G401.6 (cell line): Measurements from ENCODE around the gene EOLA1.
A peak's percentile ranks its signal among the peaks of the same experiment; 100 is the strongest.
"Not testable (repeated sequence)": the region's sequence is repeated elsewhere in the genome, so short reads cannot be mapped to it uniquely, and the experiment has no call there.

Experiments
- FAIRE-seq: peaks from 2 replicates; lab custom pipeline; 2012; peaks lifted over from hg19 to GRCh38; lab: Jason Lieb, UNC

The EOLA1 gene

DNA sequence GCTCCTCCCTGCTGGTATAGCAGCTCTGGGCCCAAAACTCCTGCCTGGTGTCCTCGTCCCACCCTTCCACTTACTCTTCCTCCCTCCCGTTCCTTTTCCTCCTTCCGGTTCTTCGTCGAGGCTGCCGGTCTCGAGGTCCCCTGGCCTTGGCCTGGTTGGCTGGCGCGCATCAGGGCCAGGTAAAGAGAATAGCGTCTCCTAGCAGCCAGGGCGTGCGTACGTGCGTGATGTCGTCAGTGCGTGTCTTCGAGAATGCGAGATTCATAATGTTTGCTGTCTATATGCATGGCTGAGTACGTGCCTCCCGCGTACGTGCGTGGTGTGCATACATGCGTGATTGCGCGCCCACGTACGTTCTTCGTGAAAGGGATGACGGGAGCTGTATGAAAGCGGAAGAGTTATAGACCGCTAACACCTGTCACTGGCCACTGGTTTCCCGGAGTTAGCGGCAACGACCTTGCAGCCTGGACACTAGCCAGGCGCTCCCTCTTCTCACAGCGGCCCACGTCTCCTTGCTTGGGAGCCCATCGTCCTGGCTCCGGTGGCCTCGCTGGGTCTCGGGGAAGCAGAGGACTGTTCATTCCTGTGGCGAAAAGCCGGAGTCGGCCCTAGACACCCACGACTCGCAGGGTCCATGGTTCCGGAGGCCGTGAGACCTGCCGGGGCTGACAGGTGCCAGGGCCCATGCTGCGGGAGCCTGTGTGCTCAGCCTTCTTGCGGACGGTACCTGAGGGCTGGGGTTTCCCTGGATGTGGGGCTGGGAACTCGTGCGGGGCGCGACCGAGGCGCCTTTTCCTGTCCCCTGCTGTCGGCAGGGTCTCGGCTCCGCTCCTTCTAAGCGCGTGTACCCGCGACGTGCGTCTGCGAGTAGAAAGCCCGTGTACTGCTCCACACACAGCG is at the start of gene EOLA1:
Gene EOLA1 (plus strand): TSS at position 392 of the 900 bp plus-strand sequence. CDS start 4,619 bp downstream, outside the sequence.
- peak; percentile 99 for FAIRE-seq

GRCh38 chrX:149491812-149492211 is 49.0 kb upstream of the EOLA1 start:
- no peak for FAIRE-seq

GRCh38 chrX:149493567-149494562 is 46.9 kb upstream of the EOLA1 start:
- no peak for FAIRE-seq

GRCh38 chrX:149494844-149495565 is 45.8 kb upstream of the EOLA1 start:
- no peak for FAIRE-seq

DNA sequence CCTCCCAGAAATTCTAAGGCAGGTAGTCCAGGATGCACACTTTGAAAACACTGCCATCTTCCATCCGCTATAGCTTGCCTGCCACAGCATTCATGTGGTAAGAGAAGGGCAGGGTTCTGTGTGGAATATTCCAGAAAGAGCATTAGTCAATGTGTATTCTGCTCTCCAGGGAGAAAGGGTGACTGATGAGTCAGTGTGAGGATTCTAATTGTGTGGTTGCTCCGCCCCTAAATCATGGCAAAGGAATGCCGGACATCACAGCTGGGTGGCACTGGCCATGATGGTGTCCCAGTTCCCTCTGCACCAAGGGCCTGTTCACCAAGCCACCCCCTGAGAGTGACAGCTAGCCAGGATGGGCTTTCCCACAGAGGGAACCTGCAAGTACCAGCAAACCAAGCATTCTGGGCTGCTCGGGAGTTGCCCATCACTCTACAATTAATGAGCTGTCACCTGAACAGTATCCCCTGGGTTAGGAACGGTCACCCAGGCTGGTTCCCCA is 45.2 kb upstream of the EOLA1 start:
- FAIRE-seq = no peak

- FAIRE-seq = no peak
Observed at GRCh38 chrX:149497054-149497453, 43.8 kb upstream of the EOLA1 start.

DNA sequence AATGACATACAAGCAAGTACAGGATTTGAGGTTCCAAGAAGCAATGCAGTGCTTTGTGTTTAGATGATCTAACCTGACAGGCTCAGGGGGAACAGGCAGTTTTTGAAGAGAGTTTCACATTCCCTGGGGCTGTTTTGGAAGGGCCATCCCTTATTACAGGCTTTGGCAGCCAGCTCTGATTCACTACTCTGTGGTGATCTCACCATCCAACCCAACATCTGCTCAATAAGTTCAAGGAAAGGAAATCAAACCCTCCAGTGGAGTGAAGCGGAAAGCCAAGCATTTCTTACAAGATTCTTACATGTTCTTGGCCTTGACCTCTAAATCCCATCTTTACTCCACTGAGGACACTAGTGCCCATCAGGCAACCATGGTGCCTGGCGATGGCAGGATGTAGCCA is 43.2 kb upstream of the EOLA1 start:
- no peak for FAIRE-seq

DNA sequence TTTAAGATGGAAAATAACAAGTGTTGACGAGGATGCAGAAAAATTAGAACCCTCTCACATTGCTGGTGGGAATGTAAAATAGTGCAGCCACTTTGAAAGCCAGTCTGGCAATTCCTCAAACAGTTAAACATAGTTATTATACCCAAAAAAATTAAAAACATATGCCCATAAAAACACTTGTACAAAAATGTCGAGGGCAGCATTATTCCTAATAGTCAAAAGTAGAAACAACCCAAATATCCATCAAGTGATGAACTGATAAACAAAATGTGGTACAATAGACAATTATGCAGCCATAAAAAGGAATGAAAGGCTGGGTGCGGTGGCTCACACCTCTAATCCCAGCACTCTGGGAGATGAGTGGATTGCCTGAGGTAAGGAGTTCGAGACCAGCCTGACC is 42.0 kb upstream of the EOLA1 start:
- no peak for FAIRE-seq

DNA sequence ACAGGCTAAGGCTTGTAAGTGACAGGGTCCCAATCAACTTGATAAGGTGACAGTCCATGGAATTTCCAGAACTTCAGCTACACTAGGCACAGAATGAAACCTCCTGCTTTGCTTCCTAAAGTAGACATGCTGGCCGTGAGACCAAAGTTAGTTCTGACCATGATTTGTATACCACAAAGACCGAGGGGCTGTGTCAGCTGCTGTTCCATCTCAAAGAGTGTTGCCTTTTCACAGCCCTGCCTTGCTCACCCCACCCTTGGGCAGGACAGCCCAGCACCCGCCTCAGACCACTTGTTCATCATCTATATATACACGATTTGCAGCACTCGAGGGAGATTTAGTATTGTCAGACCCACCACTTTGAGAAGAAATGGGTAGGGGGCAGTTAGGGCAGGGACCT is 41.0 kb upstream of the EOLA1 start:
- FAIRE-seq = no peak

DNA sequence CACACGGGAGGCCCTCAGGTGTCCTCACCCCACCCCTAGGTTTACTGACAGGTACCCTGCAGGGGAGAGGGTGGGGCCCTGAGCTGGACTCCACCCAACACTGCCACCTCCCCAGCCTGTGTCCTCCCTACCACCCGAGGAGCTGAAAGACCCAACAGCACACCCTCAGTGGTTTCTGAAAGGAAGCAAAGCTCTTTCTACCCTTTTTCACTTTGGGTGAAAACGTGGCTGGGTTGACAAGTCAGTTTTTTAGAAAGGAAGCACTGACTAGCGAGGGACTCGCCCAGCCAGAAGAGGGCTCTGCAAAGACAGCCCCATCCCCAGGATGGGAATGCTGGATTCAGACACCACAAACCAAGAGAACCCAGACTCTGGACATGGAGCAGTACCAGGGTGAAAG is 37.9 kb upstream of the EOLA1 start:
- FAIRE-seq = not testable (repeated sequence)

DNA sequence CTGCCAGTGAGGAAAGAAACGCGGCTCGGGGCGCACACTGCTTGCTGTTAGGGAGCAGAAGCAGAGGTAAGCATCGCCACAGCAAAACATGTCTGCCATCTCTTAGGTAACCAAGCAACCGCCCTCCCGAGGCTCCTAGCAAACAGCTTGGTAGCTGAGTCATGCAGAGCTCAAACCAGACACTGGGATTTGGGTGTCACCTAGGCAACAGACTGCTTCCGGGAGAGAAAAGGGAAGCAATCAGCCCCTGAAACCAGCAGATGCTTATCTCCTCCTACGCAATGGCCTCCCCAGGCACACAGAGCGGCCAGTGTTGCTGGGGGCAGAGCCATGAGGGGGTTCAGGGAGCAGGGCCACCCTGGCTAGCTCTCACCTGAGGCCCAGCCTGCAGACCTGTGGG is 37.4 kb upstream of the EOLA1 start:
- not testable (repeated sequence) for FAIRE-seq

DNA sequence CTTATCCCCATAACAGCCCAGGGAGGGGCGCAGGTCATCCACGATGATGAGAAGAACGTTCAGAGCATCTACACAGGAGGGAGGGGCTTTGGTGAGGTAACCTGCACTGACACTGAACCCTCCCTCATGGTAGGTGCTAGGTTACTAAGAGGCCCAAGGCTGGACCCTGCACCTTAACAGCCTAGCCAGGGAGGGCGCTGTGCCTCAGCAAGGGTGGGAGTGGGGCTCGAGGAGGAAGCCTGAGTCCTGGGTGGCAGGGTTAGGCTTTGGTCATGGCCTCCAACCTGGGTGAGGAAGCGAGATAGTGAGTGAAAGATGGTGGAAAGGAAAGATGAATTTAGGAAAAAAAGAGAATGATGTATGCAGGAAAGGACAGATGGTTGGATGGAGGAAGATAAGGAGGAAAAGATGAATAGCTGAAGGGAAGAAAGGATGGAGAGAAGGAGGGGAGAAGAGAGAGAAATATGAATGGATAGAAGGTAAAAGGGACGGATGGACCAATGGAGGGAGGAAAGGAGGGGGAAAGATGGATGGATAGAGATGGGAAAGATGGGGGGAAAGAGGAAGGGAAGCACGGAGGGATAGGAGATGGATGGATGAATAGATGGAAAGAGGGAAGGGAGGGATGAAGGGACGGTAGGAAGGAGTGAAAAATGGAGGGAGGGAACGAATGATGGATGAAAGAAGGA is 36.4 kb upstream of the EOLA1 start:
- FAIRE-seq = no peak

- FAIRE-seq = peak; percentile 92
Observed at GRCh38 chrX:149504915-149505651, 35.7 kb upstream of the EOLA1 start, which contains the start of gene IDS. IDS (minus strand) TSS chrX:149505306; CDS start chrX:149505137, 169 bp downstream.

GRCh38 chrX:149505671-149506070 is 35.1 kb upstream of the EOLA1 start:
- FAIRE-seq = no peak

- no peak for FAIRE-seq
Observed at GRCh38 chrX:149506349-149506748, 34.5 kb upstream of the EOLA1 start.

DNA sequence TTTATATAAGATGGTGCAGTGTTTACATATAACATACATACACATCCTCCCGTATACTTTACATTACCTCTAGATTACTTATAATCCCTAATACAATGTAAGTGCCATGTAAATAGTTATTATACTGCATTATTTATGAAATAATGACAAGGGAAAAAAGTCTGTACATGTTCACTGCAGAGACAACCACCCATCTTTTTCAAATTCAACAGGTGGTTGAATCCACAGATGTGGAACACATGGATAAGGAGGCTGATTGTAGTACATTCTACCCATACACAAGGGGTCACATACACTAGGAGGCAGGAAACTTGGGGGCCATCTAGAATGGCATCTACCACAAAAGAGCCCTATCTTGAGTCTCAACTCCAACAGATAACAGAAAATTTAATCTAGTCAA is 32.3 kb upstream of the EOLA1 start:
- FAIRE-seq = no peak

- FAIRE-seq = no peak
Observed at GRCh38 chrX:149510386-149510785, 30.4 kb upstream of the EOLA1 start.

GRCh38 chrX:149511081-149511480 is 29.7 kb upstream of the EOLA1 start:
- no peak for FAIRE-seq

- no peak for FAIRE-seq
Observed at GRCh38 chrX:149512225-149512885, 28.5 kb upstream of the EOLA1 start.

DNA sequence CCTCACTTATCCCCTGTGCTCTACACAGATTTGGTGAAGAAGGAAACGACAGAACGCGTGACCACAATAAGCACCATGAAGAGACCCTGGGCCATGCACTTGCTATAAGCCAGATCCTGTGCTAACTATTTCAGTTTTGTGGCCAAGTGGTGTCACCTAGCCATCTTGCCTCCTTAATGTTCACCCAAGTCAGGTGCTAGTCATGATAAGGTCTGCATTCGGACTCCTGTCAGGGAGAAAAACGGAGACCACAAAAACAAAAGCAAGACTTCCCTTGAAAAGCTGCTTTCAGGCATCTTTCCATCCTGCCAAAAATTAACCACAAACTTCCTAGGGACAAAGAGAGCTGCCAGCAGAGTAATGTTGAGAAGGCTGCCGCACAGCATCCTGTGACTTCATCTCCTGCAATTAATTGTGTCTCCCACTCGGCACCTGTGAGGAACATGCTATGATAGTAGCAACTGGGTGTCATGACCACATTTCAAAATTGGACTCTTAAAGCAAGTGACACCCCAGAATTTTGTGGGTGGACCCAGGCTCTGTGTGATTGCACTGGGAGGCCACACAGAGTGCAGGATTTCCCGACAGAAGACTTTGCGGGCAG is 26.9 kb upstream of the EOLA1 start:
- no peak for FAIRE-seq
